Muscle of back (tissue), 13 donors: ENCODE results near the gene ZNF677. TPM values are rescaled to one million over a fixed set of nuclear protein-coding genes. Genes with fewer than 3 reads are reported as not detected.
"Not testable (repeated sequence)": the region's sequence is repeated elsewhere in the genome, so short reads cannot be mapped to it uniquely, and the experiment has no call there.

Experiments
- DNase-seq, 3 donors: peaks; one replicate each; pipeline versions ENCODE4 v3.0.0 to v3.0.0-alpha.2; 2013
- long read RNA-seq, 9 donors: transcript quantifications; one replicate each; lab custom pipeline, GENCODE V29; 2026
- polyA plus RNA-seq, 10 donors: library from polyadenylated mRNA; unstranded; fragments of 120-200 nt; gene quantifications; one replicate each; pipeline ENCODE4 v1.2.1, GENCODE V29; 2013; ENCODE audit not compliant: insufficient read length in 10 of 10

Gene ZNF677
- polyA plus RNA-seq, result 10 to 100 TPM; 19.7 to 36.8 (median 27.3) TPM
- long read RNA-seq, donor 1, transcript ZNF677-209 (1 exons, 3,207 nt), result major isoform, 5 of 9 reads
- long read RNA-seq, donor 1, partial matches to known transcripts, result 0 of 9 reads
- long read RNA-seq, donor 1, other reads (novel, unspliced or antisense), result 0 of 9 reads
- long read RNA-seq, donor 2, transcript ZNF677-209 (1 exons, 3,207 nt), result major isoform, 6 of 8 reads
- long read RNA-seq, donor 2, partial matches to known transcripts, result 0 of 8 reads
- long read RNA-seq, donor 2, other reads (novel, unspliced or antisense), result 0 of 8 reads
- long read RNA-seq, donor 3, result 0 reads
- long read RNA-seq, donor 4, partial matches to known transcripts, result 0 of 5 reads
- long read RNA-seq, donor 4, other reads (novel, unspliced or antisense), result 0 of 5 reads
- long read RNA-seq, donor 5, transcript ZNF677-202 (1 exons, 1,801 nt), result major isoform, 5 of 10 reads
- long read RNA-seq, donor 5, partial matches to known transcripts, result 0 of 10 reads
- long read RNA-seq, donor 5, other reads (novel, unspliced or antisense), result 0 of 10 reads
- long read RNA-seq, donor 6, transcript ZNF677-209 (1 exons, 3,207 nt), result major isoform, 5 of 12 reads
- long read RNA-seq, donor 6, partial matches to known transcripts, result 0 of 12 reads
- long read RNA-seq, donor 6, other reads (novel, unspliced or antisense), result 0 of 12 reads
- long read RNA-seq, donor 7, transcript ZNF677-209 (1 exons, 3,207 nt), result major isoform, 6 of 12 reads
- long read RNA-seq, donor 7, partial matches to known transcripts, result 0 of 12 reads
- long read RNA-seq, donor 7, other reads (novel, unspliced or antisense), result 0 of 12 reads
- long read RNA-seq, donor 8, transcript ZNF677-209 (1 exons, 3,207 nt), result major isoform, 6 of 14 reads
- long read RNA-seq, donor 8, partial matches to known transcripts, result 0 of 14 reads
- long read RNA-seq, donor 8, other reads (novel, unspliced or antisense), result 0 of 14 reads
- long read RNA-seq, donor 9, partial matches to known transcripts, result 0 of 3 reads
- long read RNA-seq, donor 9, other reads (novel, unspliced or antisense), result 0 of 3 reads

- peak; percentile 83 to 95 (median 91) for DNase-seq
These were observed at the start of gene ZNF677 for GRCh38 chr19:53254411-53255341. ZNF677 (minus strand) TSS chr19:53254873; CDS start chr19:53251550, 3,323 bp downstream.

DNA sequence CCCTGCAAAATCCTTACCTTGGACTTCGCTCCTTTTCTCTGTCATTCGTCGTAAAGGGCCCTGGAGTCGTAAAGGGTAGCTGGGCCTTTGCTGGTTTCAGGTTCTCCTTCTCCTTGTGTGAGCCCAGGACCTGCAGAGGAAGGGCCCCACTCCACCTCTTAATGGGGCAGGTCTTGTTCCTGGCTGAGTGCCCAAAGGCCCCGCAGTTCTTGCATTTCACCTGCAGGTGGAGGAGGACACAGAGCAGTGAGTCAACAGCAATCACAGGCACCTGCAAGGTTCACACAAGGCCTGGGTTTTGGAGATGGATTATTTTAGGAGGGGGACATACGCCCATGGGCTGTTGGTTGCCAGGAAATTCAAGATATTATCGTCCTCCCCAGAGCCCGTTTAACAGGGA, 46.7 kb upstream of the ZNF677 start:
- not testable (repeated sequence) for DNase-seq

- no peak for DNase-seq
These were observed 40.2 kb upstream of the ZNF677 start for GRCh38 chr19:53294786-53295441.

GRCh38 chr19:53290758-53291549, 36.3 kb upstream of the ZNF677 start:
- DNase-seq, result no peak

GRCh38 chr19:53285087-53285486, 30.4 kb upstream of the ZNF677 start:
- no peak for DNase-seq

DNA sequence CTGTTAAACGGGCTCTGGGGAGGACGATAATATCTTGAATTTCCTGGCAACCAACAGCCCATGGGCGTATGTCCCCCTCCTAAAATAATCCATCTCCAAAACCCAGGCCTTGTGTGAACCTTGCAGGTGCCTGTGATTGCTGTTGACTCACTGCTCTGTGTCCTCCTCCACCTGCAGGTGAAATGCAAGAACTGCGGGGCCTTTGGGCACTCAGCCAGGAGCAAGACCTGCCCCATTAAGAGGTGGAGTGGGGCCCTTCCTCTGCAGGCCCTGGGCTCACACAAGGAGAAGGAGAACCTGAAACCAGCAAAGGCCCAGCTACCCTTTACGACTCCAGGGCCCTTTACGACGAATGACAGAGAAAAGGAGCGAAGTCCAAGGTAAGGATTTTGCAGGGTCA, 27.3 kb upstream of the ZNF677 start:
- DNase-seq, result not testable (repeated sequence)

DNA sequence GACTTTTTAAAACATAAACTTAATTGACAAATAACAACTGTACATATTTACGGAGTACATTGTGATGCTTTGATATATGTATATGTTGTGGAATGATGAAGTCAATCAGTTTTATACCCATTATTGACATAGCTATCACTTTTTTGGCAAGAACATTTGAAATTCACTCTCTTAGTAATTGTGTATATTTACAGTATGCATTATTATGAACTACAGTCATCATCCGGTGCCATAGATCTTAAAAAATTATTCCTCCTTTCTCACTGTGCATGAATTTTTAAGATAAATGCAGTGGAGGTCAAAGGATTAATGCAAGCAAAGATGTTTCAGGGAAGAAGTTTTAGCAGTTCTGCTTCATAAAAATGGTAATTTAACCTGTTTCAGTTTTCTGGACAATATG, 20.8 kb upstream of the ZNF677 start:
- DNase-seq, result no peak

- DNase-seq, result no peak
These were observed 17.4 kb upstream of the ZNF677 start for GRCh38 chr19:53272044-53272443.

DNA sequence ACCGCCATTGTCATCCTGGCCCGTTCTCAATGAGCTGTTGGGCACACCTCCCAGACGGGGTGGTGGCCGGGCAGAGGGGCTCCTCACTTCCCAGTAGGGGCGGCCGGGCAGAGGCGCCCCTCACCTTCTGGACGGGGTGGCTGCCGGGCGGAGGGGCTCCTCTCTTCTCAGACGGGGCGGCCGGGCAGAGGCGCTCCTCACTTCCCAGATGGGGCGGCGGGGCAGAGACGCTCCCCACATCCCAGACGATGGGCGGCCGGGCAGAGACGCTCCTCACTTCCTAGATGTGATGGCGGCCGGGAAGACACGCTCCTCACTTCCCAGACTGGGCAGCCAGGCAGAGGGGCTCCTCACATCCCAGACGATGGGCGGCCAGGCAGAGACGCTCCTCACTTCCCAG, 15.2 kb upstream of the ZNF677 start:
- not testable (repeated sequence) for DNase-seq

DNA sequence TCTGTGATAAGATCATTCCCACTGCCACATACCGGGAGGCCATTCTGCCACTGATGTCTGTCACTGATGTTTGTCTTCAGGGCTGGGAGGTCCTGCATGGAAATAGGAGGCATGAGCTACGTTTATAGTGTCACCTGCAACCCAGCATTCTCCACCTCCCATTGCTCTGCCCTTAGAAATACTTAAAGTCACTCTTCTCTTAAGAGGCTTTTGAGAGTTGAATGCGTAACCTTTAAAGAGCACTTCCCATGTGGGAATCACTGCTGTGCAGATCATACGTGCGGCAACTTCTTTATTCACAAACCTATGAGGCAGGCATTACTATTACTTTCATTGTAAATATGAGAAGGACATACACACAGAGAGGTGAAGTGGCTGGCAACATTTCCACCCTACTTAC, 12.9 kb upstream of the ZNF677 start, which contains the start of gene VN1R4:
TSS of gene VN1R4 (minus strand) at position 101 of the 400 bp plus-strand sequence. CDS start at position 43, 58 bp downstream.
- not testable (repeated sequence) for DNase-seq

DNA sequence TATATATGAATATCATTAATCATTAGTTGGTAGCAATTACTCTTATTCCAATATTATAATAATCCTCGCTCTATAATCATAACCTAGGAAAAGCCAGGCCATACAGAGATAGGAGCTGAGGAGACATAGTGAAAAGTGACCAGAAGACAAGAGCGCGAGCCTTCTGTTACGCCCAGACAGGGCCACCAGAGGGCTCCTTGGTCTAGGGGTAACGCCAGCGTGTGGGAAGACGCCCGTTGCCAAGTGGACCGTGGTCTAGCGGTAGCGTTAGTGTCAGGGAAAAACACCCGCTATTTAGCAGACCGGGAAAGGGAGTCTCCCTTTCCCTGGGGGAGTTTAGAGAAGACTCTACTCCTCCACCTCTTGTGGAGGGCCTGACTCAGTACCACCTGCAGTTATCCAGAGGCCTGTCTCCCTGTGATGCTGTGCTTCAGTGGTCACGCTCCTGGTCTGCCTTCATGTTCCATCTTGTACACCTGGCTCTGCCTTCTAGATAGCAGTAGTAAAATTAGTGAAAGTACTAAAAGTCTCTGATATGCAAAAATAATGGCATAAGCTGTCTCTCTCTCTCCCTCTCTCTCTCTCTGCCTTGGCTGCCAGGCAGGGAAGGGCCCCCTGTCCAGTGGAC, 3.2 kb upstream of the ZNF677 start, which contains the start of gene VN1R2:
TSS of gene VN1R2 (plus strand) at position 578 of the 628 bp plus-strand sequence. CDS start 84 bp downstream, outside the sequence.
- DNase-seq, result not testable (repeated sequence)

DNA sequence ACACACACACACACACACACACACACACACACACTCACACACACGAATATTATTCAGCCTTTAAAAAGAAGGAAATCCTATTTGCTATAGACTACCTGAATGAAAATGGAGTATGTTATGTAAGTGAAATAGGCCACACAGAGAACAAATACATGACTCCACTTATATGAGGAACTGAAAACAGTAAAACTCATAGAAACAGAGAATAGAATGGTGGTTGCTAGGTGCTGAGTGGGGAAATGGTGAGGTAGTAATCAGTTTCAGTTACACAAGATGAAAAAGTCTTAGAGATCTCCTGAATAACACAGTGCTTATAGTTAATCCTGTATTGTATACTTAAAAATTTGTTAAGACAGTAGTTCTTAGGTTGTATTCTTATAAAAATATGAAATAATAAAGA, 8.2 kb downstream of the ZNF677 start:
- no peak for DNase-seq

DNA sequence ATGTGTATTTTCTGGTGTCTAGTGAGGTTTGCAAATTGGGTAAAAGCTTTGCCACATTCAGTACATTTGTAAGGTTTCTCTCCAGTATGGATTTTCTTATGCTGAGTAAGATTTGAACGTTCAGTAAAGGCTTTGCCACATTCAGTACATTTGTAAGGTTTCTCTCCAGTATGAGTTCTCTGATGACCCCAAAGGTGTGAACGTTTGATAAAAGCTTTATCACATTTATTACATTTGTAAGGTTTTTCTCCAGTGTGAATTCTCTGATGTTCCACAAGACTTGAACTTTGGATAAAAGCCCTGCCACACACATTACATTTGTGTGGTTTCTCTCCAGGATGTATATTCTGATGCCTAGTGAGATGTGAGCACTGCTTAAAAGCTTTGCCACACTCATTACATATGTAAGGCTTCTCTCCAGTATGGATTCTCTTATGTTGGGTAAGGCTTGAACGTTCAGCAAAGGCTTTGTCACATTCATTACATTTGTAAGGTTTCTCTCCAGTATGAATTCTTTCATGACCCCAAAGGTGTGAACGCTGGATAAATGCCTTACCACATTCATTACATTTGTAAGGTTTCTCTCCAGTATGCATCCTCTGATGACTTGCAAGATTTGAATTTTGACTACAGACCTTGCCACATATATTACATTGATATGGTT, 17.4 kb downstream of the ZNF677 start:
- no peak for DNase-seq

- DNase-seq, result peak in 2 of 3 donors; percentile 0 to 32
These were observed 30.1 kb downstream of the ZNF677 start for GRCh38 chr19:53224606-53225005.

DNA sequence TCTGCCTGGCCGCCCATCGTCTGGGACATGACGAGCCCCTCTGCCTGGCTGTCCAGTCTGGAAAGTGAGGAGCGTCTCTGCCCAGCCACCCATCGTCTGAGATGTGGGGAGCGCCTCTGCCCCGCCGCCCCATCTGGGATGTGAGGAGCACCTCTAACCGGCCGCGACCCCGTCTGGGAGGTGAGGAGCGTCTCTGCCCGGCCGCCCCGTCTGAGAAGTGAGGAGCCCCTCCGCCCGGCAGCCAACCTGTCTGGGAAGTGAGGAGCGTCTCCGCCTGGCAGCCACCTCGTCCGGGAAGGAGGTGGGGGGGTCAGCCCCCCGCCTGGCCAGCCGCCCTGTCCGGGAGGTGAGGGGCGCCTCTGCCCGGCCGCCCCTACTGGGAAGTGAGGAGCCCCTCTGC, 32.0 kb downstream of the ZNF677 start:
- DNase-seq, result not testable (repeated sequence)

DNA sequence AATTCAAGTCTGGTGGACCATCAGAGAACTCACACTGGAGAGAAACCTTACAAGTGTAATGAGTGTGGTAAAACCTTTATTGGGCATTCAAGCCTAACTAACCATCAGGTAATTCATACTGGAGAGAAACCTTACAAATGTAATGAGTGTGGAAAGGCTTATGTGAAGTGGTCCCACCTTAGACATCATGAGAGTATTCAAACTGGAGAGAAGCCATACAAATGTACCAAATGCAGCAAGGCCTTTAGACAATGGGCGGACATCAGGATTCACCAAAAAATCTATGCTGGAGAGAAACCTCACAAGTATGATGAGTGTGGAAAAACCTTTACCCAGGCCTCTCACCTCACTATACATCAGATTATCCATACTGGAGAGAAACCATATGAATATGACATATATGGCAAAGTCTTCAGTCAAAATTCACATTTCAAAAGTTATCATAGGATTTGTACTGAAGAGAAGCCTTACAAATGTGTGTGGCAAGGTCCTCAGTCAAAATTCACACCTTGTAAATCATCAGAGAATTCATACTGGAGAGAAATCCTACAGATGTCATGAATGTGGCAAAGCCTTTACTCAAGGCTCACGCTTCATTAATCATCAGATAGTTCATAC, 41.9 kb downstream of the ZNF677 start:
- DNase-seq, result no peak

DNA sequence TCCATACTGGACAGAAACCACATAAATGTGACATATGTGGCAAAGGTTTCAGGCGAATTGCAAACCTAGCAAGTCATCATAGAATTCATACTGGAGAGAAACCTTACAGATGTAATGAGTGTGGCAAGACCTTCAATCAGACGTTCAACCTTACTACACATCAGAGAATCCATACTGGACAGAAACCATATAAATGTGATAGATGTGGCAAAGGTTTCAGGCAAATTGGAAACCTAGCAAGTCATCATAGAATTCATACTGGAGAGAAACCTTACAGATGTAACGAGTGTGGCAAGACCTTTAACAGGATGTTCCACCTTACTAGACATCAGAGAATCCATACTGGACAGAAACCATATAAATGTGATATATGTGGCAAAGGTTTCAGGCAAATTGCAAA, 43.1 kb downstream of the ZNF677 start:
- DNase-seq, result not testable (repeated sequence)
